Epithelial cell of esophagus (primary cell): ENCODE measurements around the gene ANKS1B.
"Not testable (repeated sequence)": the region's sequence is repeated elsewhere in the genome, so short reads cannot be mapped to it uniquely, and the experiment has no call there.

Experiments used
- DNase-seq: peaks from one replicate; pipeline ENCODE4 v3.0.0; 2010; ENCODE audit warnings: low read depth
- H3K4me3 ChIP-seq: 2 replicates; pipeline ENCODE4 v1.5.1; 2011; ENCODE audit warnings: mild to moderate bottlenecking, low read length, control low read depth
- CTCF ChIP-seq: IDR thresholded peaks from 2 replicates; pipeline ENCODE4 v1.5.1; 2011; ENCODE audit warnings: low read depth, mild to moderate bottlenecking, low read length, control low read depth, inconsistent platforms; ENCODE audit not compliant: insufficient read depth; ENCODE audit errors: missing control alignments

ANKS1B gene

GRCh38 chr12:99259040-99259934 lies 725.4 kb downstream of the ANKS1B start:
- no peak overlapping the region for H3K4me3 ChIP-seq
- no peak for DNase-seq
- no peak for TF ChIP-seq CTCF

GRCh38 chr12:99257672-99258071 lies 727.1 kb downstream of the ANKS1B start:
- no peak for TF ChIP-seq CTCF
- H3K4me3 ChIP-seq = no peak overlapping the region
- no peak for DNase-seq

- no peak overlapping the region for H3K4me3 ChIP-seq
- no peak for DNase-seq
- peak; percentile 14 for TF ChIP-seq CTCF
These were observed 731.7 kb downstream of the ANKS1B start for GRCh38 chr12:99253068-99253467.

- TF ChIP-seq CTCF = no peak
- no peak for DNase-seq
- H3K4me3 ChIP-seq = no peak overlapping the region
These were observed 734.6 kb downstream of the ANKS1B start for GRCh38 chr12:99250091-99250490.

- TF ChIP-seq CTCF = no peak
- no peak for DNase-seq
- no peak overlapping the region for H3K4me3 ChIP-seq
These were observed 735.2 kb downstream of the ANKS1B start for GRCh38 chr12:99249543-99249942.

GRCh38 chr12:99237907-99238538 lies 746.7 kb downstream of the ANKS1B start:
- H3K4me3 ChIP-seq = not testable (repeated sequence)
- peak; percentile 51 for DNase-seq

- DNase-seq = peak; percentile 50
- H3K4me3 ChIP-seq = no peak overlapping the region
- no peak for TF ChIP-seq CTCF
These were observed 749.4 kb downstream of the ANKS1B start for GRCh38 chr12:99235381-99235780.
